RWPE2 (cell line): Measurements from ENCODE around the gene MAP3K14.

Experiments used
- ATAC-seq: fragments of 200-7000 bp; cut with Tn5 transposase; 3 replicates; pipeline ENCODE4 v1.9.1; 2021; ENCODE audit warnings: low read depth
- DNase-seq: peaks from one replicate; pipeline ENCODE4 v3.0.0-alpha.2; 2020; ENCODE audit warnings: low spot score
- H3K27ac ChIP-seq: fragments of 450-650 bp; 2 replicates; pipeline ENCODE4 v1.5.1; 2017; ENCODE audit warnings: mild to moderate bottlenecking; ENCODE audit not compliant: poor library complexity, severe bottlenecking
- H3K27me3 ChIP-seq: fragments of 250-450 bp; sonication (Bioruptor Pico); 2 replicates; pipeline ENCODE4 v1.5.1; 2021; ENCODE audit warnings: mild to moderate bottlenecking, moderate library complexity; ENCODE audit not compliant: insufficient read depth, poor library complexity, severe bottlenecking
- H3K36me3 ChIP-seq: fragments of 250-450 bp; sonication (Bioruptor Pico); 2 replicates; pipeline ENCODE4 v1.5.1; 2020; ENCODE audit warnings: low read depth, mild to moderate bottlenecking, moderate library complexity
- H3K4me1 ChIP-seq: fragments of 250-450 bp; sonication (Bioruptor Pico); 2 replicates; pipeline ENCODE4 v1.5.1; 2021; ENCODE audit warnings: mild to moderate bottlenecking, moderate library complexity; ENCODE audit not compliant: insufficient read depth, poor library complexity, severe bottlenecking
- H3K4me3 ChIP-seq: fragments of 250-450 bp; sonication (Bioruptor Pico); 2 replicates; pipeline ENCODE4 v1.5.1; 2021; ENCODE audit warnings: mild to moderate bottlenecking, moderate library complexity; ENCODE audit not compliant: severe bottlenecking
- H3K9me3 ChIP-seq: fragments of 250-450 bp; sonication (Bioruptor Pico); 2 replicates; pipeline ENCODE4 v1.5.1; 2021; ENCODE audit warnings: mild to moderate bottlenecking, moderate library complexity; ENCODE audit not compliant: severe bottlenecking
- CTCF ChIP-seq: fragments of 450-650 bp; IDR thresholded peaks from one replicate; pipeline ENCODE4 v1.5.1; 2017; ENCODE audit warnings: mild to moderate bottlenecking, moderate library complexity; ENCODE audit not compliant: poor library complexity, severe bottlenecking

Gene MAP3K14

GRCh38 chr17:45282683-45283644 lies 33.9 kb downstream of the MAP3K14 start:
- no peak for TF ChIP-seq CTCF
- Histone ChIP-seq H3K27me3 (no peaks in the 10 kb centered on the region), H3K9me3 (no peaks in the 10 kb centered on the region), H3K27ac (no peak overlapping the region), H3K36me3 (peaks cover 74% of the 10 kb centered on the region), H3K4me1 (peaks cover 9% of the 10 kb centered on the region), H3K4me3 (no peak overlapping the region)
- ATAC-seq (no peak), DNase-seq (no peak)

GRCh38 chr17:45279898-45280297 lies 36.9 kb downstream of the MAP3K14 start:
- Histone ChIP-seq H3K4me3 (no peak overlapping the region), H3K4me1 (peaks cover 9% of the 10 kb centered on the region), H3K9me3 (no peaks in the 10 kb centered on the region), H3K27ac (no peak overlapping the region), H3K36me3 (peaks cover 59% of the 10 kb centered on the region), H3K27me3 (no peaks in the 10 kb centered on the region)
- ATAC-seq, result no peak
- DNase-seq, result no peak
- TF ChIP-seq CTCF, result no peak

GRCh38 chr17:45277992-45278391 lies 38.8 kb downstream of the MAP3K14 start:
- Histone ChIP-seq H3K27me3 (no peaks in the 10 kb centered on the region), H3K36me3 (peaks cover 59% of the 10 kb centered on the region), H3K4me3 (no peak overlapping the region), H3K4me1 (no peaks in the 10 kb centered on the region), H3K27ac (peak overlapping the region; percentile 18), H3K9me3 (no peaks in the 10 kb centered on the region)
- DNase-seq, result no peak
- TF ChIP-seq CTCF, result no peak
- no peak for ATAC-seq

GRCh38 chr17:45277216-45277849 lies 39.5 kb downstream of the MAP3K14 start:
- H3K27ac ChIP-seq, result peak overlapping the region; percentile 18
- H3K27me3 ChIP-seq, result no peaks in the 10 kb centered on the region
- peak; percentile 93 for TF ChIP-seq CTCF
- H3K36me3 ChIP-seq, result peaks cover 60% of the 10 kb centered on the region
- H3K9me3 ChIP-seq, result no peaks in the 10 kb centered on the region
- ATAC-seq (peak; percentile 89), DNase-seq (peak; percentile 86)
- H3K4me1 ChIP-seq, result no peaks in the 10 kb centered on the region
- H3K4me3 ChIP-seq, result no peak overlapping the region
